GM10847 (cell line): Measurements from ENCODE around the gene TKFC.
A peak's percentile ranks its signal among the peaks of the same experiment; 100 is the strongest.

Source experiments
- POLR2A ChIP-seq: IDR thresholded peaks from 2 replicates; pipeline ENCODE4 v1.6.1; 2011; ENCODE audit not compliant: insufficient read length; ENCODE audit errors: extremely low read depth

Gene TKFC

GRCh38 chr11:61350336-61350735 lies 17.3 kb downstream of the TKFC start:
- TF ChIP-seq POLR2A = no peak

- TF ChIP-seq POLR2A = no peak
Measured at GRCh38 chr11:61350803-61351202, 17.8 kb downstream of the TKFC start.

- TF ChIP-seq POLR2A = no peak
Measured at GRCh38 chr11:61352038-61352437, 19.0 kb downstream of the TKFC start.

GRCh38 chr11:61353131-61354067 lies 20.4 kb downstream of the TKFC start:
- TF ChIP-seq POLR2A = no peak

- TF ChIP-seq POLR2A = no peak
Measured at GRCh38 chr11:61354208-61354607, 21.2 kb downstream of the TKFC start.

GRCh38 chr11:61356706-61357105 lies 23.7 kb downstream of the TKFC start:
- no peak for TF ChIP-seq POLR2A

- TF ChIP-seq POLR2A = no peak
Measured at GRCh38 chr11:61357233-61357893, 24.3 kb downstream of the TKFC start.

- TF ChIP-seq POLR2A = no peak
Measured at GRCh38 chr11:61357894-61358239, 24.8 kb downstream of the TKFC start.

- TF ChIP-seq POLR2A = no peak
Measured at GRCh38 chr11:61358566-61358965, 25.5 kb downstream of the TKFC start.

GRCh38 chr11:61359516-61359915 lies 26.5 kb downstream of the TKFC start:
- no peak for TF ChIP-seq POLR2A

- no peak for TF ChIP-seq POLR2A
Measured at GRCh38 chr11:61361237-61361740, 28.3 kb downstream of the TKFC start.

- TF ChIP-seq POLR2A = peak; percentile 98
Measured at GRCh38 chr11:61361741-61362541, 28.9 kb downstream of the TKFC start, which contains the start of the genes CYB561A3 and TMEM138. CYB561A3 (minus strand) TSS chr11:61361882; CDS start chr11:61356713, 5,169 bp downstream. TMEM138 (plus strand) TSS chr11:61362374; CDS start chr11:61364391, 2,017 bp downstream.

GRCh38 chr11:61362542-61362875 lies 29.5 kb downstream of the TKFC start:
- no peak for TF ChIP-seq POLR2A

- no peak for TF ChIP-seq POLR2A
Measured at GRCh38 chr11:61364012-61364675, 31.1 kb downstream of the TKFC start.

GRCh38 chr11:61367406-61367805 lies 34.4 kb downstream of the TKFC start:
- TF ChIP-seq POLR2A = no peak
